ENCODE results near the gene AMELY.
"Not testable (repeated sequence)": the region's sequence is repeated elsewhere in the genome, so short reads cannot be mapped to it uniquely, and the experiment has no call there.

Gene AMELY

GRCh38 chrY:6907591-6907990 lies 4.0 kb downstream of the AMELY start:
- no peak for TF ChIP-seq CTCF (conservative IDR thresholded peaks at IDR 0.05; ENCODE audit: low read depth, low read length)

GRCh38 chrY:6902116-6902515 lies 9.4 kb downstream of the AMELY start:
- H3K4me3 ChIP-seq (ENCODE audit: low read depth, low read length), result not testable (repeated sequence)

More at GRCh38 chrY:6907591-6907990, 4.0 kb downstream of the AMELY start:
- no peak overlapping the region for H3K4me3 ChIP-seq (ENCODE audit: low read depth, low read length)
- no peak for DNase-seq (ENCODE audit: low read depth)

GRCh38 chrY:6895236-6895635 lies 16.3 kb downstream of the AMELY start:
- no peak for TF ChIP-seq CTCF (conservative IDR thresholded peaks at IDR 0.05; ENCODE audit: low read depth, low read length)
- no peak overlapping the region for H3K4me3 ChIP-seq (ENCODE audit: low read depth, low read length)
- no peak for DNase-seq (ENCODE audit: low read depth)

More at GRCh38 chrY:6902116-6902515, 9.4 kb downstream of the AMELY start:
- not testable (repeated sequence) for DNase-seq (ENCODE audit: low read depth)

GRCh38 chrY:6894496-6894895 lies 17.1 kb downstream of the AMELY start:
- DNase-seq (ENCODE audit: low read depth), result no peak
- no peak for TF ChIP-seq CTCF (conservative IDR thresholded peaks at IDR 0.05; ENCODE audit: low read depth, low read length)
- no peak overlapping the region for H3K4me3 ChIP-seq (ENCODE audit: low read depth, low read length)

GRCh38 chrY:6849384-6849783 lies 62.2 kb downstream of the AMELY start:
- no peak for DNase-seq (ENCODE audit: low read depth)
- H3K4me3 ChIP-seq (ENCODE audit: low read depth, low read length), result no peak overlapping the region
- TF ChIP-seq CTCF (conservative IDR thresholded peaks at IDR 0.05; ENCODE audit: low read depth, low read length), result no peak

- H3K4me3 ChIP-seq (ENCODE audit: low read depth, low read length); DNase-seq (ENCODE audit: low read depth): not testable (repeated sequence)
Observed at GRCh38 chrY:6842650-6843049, 68.9 kb downstream of the AMELY start.

Measured in choroid plexus epithelial cell (primary cell).